ENCODE measurements around the gene PTBP1.

DNA sequence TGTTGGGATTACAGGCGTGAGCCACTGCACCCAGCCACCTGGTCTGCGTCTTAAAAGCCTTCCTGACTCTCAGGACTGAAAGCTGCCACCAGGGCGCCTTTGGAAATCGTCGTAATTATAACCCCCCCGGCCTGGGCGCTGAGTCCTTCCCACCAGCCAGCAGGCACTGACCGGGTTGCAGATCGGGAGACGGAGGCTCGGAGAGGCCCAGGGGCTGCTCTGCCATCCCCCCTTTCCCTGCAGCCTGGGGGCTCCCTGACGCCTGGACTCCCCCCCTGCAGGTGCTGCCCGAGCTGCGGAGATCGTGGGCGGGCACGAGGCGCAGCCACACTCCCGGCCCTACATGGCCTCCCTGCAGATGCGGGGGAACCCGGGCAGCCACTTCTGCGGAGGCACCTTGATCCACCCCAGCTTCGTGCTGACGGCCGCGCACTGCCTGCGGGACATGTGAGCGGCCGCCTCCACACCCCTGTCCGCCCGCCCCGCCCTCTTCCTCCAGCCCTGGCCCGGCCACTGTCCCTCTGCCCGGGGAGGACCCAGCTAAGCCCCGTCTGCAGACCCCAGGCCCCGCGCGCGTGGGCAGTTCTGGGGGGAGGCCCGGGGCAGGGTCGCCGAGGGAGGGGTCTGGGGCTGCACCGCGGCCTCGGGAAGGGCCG is 46.1 kb downstream of the PTBP1 start:
- TF ChIP-seq, protein P1, sequence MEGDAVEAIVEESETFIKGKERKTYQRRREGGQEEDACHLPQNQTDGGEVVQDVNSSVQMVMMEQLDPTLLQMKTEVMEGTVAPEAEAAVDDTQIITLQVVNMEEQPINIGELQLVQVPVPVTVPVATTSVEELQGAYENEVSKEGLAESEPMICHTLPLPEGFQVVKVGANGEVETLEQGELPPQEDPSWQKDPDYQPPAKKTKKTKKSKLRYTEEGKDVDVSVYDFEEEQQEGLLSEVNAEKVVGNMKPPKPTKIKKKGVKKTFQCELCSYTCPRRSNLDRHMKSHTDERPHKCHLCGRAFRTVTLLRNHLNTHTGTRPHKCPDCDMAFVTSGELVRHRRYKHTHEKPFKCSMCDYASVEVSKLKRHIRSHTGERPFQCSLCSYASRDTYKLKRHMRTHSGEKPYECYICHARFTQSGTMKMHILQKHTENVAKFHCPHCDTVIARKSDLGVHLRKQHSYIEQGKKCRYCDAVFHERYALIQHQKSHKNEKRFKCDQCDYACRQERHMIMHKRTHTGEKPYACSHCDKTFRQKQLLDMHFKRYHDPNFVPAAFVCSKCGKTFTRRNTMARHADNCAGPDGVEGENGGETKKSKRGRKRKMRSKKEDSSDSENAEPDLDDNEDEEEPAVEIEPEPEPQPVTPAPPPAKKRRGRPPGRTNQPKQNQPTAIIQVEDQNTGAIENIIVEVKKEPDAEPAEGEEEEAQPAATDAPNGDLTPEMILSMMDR (IDR thresholded peaks at IDR 0.05) = no peak
- no peak for TF ChIP-seq SIN3A (IDR thresholded peaks at IDR 0.05; ENCODE audit: borderline replicate concordance, insufficient read depth, low read depth, low read length)

All from Panc1 (cell line).